Activated T-cell treated with anti-CD3 and anti-CD28 coated beads for 1 hour (primary cell): ENCODE measurements around the gene DLG2.
"Not testable (repeated sequence)": the region's sequence is repeated elsewhere in the genome, so short reads cannot be mapped to it uniquely, and the experiment has no call there.

Experiments
- DNase-seq: peaks from one replicate; pipeline ENCODE4 v3.0.0-alpha.2; 2020; ENCODE audit warnings: low read depth

DLG2 gene

GRCh38 chr11:85643191-85643614 lies 16.1 kb upstream of the DLG2 start:
- DNase-seq = no peak

GRCh38 chr11:85634747-85635146 lies 7.6 kb upstream of the DLG2 start:
- DNase-seq = no peak

GRCh38 chr11:85628771-85629341 lies 1.7 kb upstream of the DLG2 start:
- DNase-seq = no peak

- peak; percentile 92 for DNase-seq
These were observed 1.0 kb upstream of the DLG2 start, which contains the start of gene TMEM126B for GRCh38 chr11:85627998-85628770. TMEM126B (plus strand) TSS chr11:85628593; CDS start chr11:85628608, 15 bp downstream.

GRCh38 chr11:85626496-85626895 lies 648 bp downstream of the DLG2 start:
- no peak for DNase-seq

GRCh38 chr11:85620256-85620655 lies 6.9 kb downstream of the DLG2 start:
- DNase-seq = no peak

GRCh38 chr11:85619499-85619898 lies 7.6 kb downstream of the DLG2 start:
- no peak for DNase-seq

GRCh38 chr11:85611643-85612042 lies 15.5 kb downstream of the DLG2 start:
- DNase-seq = not testable (repeated sequence)

- DNase-seq = not testable (repeated sequence)
These were observed 17.9 kb downstream of the DLG2 start for GRCh38 chr11:85609286-85609685.

GRCh38 chr11:85608621-85609020 lies 18.5 kb downstream of the DLG2 start:
- DNase-seq = not testable (repeated sequence)

GRCh38 chr11:85606237-85606636 lies 20.9 kb downstream of the DLG2 start:
- not testable (repeated sequence) for DNase-seq

- DNase-seq = no peak
These were observed 23.9 kb downstream of the DLG2 start for GRCh38 chr11:85603220-85603619.

GRCh38 chr11:85602526-85603213 lies 24.5 kb downstream of the DLG2 start:
- no peak for DNase-seq

GRCh38 chr11:85599083-85599482 lies 28.1 kb downstream of the DLG2 start:
- DNase-seq = no peak

- DNase-seq = no peak
These were observed 30.3 kb downstream of the DLG2 start for GRCh38 chr11:85596886-85597285.

GRCh38 chr11:85595285-85595884 lies 31.8 kb downstream of the DLG2 start:
- DNase-seq = no peak

GRCh38 chr11:85590848-85591483 lies 36.2 kb downstream of the DLG2 start:
- DNase-seq = no peak

- DNase-seq = no peak
These were observed 37.8 kb downstream of the DLG2 start for GRCh38 chr11:85589373-85589772.

GRCh38 chr11:85582111-85582510 lies 45.0 kb downstream of the DLG2 start:
- no peak for DNase-seq

GRCh38 chr11:85575388-85575787 lies 51.8 kb downstream of the DLG2 start:
- no peak for DNase-seq

- no peak for DNase-seq
These were observed 55.1 kb downstream of the DLG2 start for GRCh38 chr11:85572056-85572455.

- DNase-seq = no peak
These were observed 57.6 kb downstream of the DLG2 start for GRCh38 chr11:85569525-85569924.
